Activated naive CD8-positive, alpha-beta T cell treated with anti-CD3 and anti-CD28 coated beads for 36 hours (primary cell): Measurements from ENCODE around the gene FBXL13. TPM values are rescaled to one million over a fixed set of nuclear protein-coding genes. Genes with fewer than 3 reads are reported as not detected.
"Not testable (repeated sequence)": the region's sequence is repeated elsewhere in the genome, so short reads cannot be mapped to it uniquely, and the experiment has no call there.

Experiments used
- DNase-seq: peaks from one replicate; pipeline ENCODE4 v3.0.0; 2021
- H3K27ac Mint-ChIP-seq: one replicate; pipeline ENCODE4 v1.8.0; 2022; ENCODE audit warnings: mild to moderate bottlenecking, moderate library complexity, mixed read lengths
- H3K27me3 Mint-ChIP-seq: one replicate; pipeline ENCODE4 v1.8.0; 2022; ENCODE audit warnings: mild to moderate bottlenecking, mixed read lengths
- H3K36me3 Mint-ChIP-seq: one replicate; pipeline ENCODE4 v1.8.0; 2021; ENCODE audit warnings: mild to moderate bottlenecking, mixed read lengths
- H3K4me1 Mint-ChIP-seq: one replicate; pipeline ENCODE4 v1.8.0; 2021; ENCODE audit warnings: mixed read lengths
- H3K4me3 Mint-ChIP-seq: one replicate; pipeline ENCODE4 v1.8.0; 2022; ENCODE audit warnings: mild to moderate bottlenecking, moderate library complexity, mixed read lengths
- H3K9me3 Mint-ChIP-seq: one replicate; pipeline ENCODE4 v1.8.0; 2022; ENCODE audit warnings: mixed read lengths
- total RNA-seq, 2 experiments: library from RNA; stranded (reverse); gene quantifications; one replicate each; pipeline ENCODE4 v1.2.3, GENCODE V29; 2021

FBXL13 gene
- total RNA-seq, 2 experiments from 2014 or later: 0.78 to 0.82 TPM

- no peaks in the 10 kb centered on the region for H3K36me3 Mint-ChIP-seq
- H3K4me3 Mint-ChIP-seq: no peak overlapping the region
- peaks cover under 1% of the 10 kb centered on the region for H3K4me1 Mint-ChIP-seq
- no peaks in the 10 kb centered on the region for H3K27me3 Mint-ChIP-seq
- H3K9me3 Mint-ChIP-seq: no peaks in the 10 kb centered on the region
- no peak for DNase-seq
- H3K27ac Mint-ChIP-seq: no peak overlapping the region
Observed at GRCh38 chr7:103068414-103069403, 5.9 kb downstream of the FBXL13 start.

GRCh38 chr7:103065667-103066066 is 8.9 kb downstream of the FBXL13 start:
- peak; percentile 52 for DNase-seq
- H3K27ac Mint-ChIP-seq: peak overlapping the region; percentile 30
- no peaks in the 10 kb centered on the region for H3K9me3 Mint-ChIP-seq
- no peak overlapping the region for H3K4me3 Mint-ChIP-seq
- H3K4me1 Mint-ChIP-seq: no peaks in the 10 kb centered on the region
- H3K27me3 Mint-ChIP-seq: no peaks in the 10 kb centered on the region
- no peaks in the 10 kb centered on the region for H3K36me3 Mint-ChIP-seq

GRCh38 chr7:103063895-103064294 is 10.7 kb downstream of the FBXL13 start:
- Mint-ChIP-seq H3K9me3 (no peaks in the 10 kb centered on the region), H3K4me3 (no peak overlapping the region), H3K27me3 (no peaks in the 10 kb centered on the region), H3K36me3 (no peaks in the 10 kb centered on the region), H3K27ac (no peak overlapping the region), H3K4me1 (no peaks in the 10 kb centered on the region)
- DNase-seq: no peak

GRCh38 chr7:103059471-103059870 is 15.1 kb downstream of the FBXL13 start:
- Mint-ChIP-seq H3K36me3 (peaks cover 2% of the 10 kb centered on the region), H3K4me1 (no peaks in the 10 kb centered on the region)

GRCh38 chr7:103058122-103058521 is 16.5 kb downstream of the FBXL13 start:
- Mint-ChIP-seq H3K9me3 (no peaks in the 10 kb centered on the region), H3K4me3 (no peak overlapping the region), H3K36me3 (peaks cover 3% of the 10 kb centered on the region), H3K27me3 (no peaks in the 10 kb centered on the region), H3K4me1 (no peaks in the 10 kb centered on the region), H3K27ac (no peak overlapping the region)
- DNase-seq: no peak

More at GRCh38 chr7:103059471-103059870, 15.1 kb downstream of the FBXL13 start:
- H3K9me3 Mint-ChIP-seq: no peaks in the 10 kb centered on the region
- H3K27me3 Mint-ChIP-seq: no peaks in the 10 kb centered on the region
- no peak for DNase-seq
- no peak overlapping the region for H3K27ac Mint-ChIP-seq
- no peak overlapping the region for H3K4me3 Mint-ChIP-seq

GRCh38 chr7:103056006-103056405 is 18.6 kb downstream of the FBXL13 start:
- not testable (repeated sequence) for DNase-seq, H3K27me3 Mint-ChIP-seq, H3K4me3 Mint-ChIP-seq, H3K36me3 Mint-ChIP-seq, H3K9me3 Mint-ChIP-seq, H3K4me1 Mint-ChIP-seq, H3K27ac Mint-ChIP-seq

GRCh38 chr7:103051519-103051918 is 23.1 kb downstream of the FBXL13 start:
- H3K27ac Mint-ChIP-seq: no peak overlapping the region
- H3K27me3 Mint-ChIP-seq: no peaks in the 10 kb centered on the region
- H3K36me3 Mint-ChIP-seq: peaks cover 9% of the 10 kb centered on the region
- no peak for DNase-seq
- H3K4me3 Mint-ChIP-seq: no peak overlapping the region
- no peaks in the 10 kb centered on the region for H3K4me1 Mint-ChIP-seq
- peaks cover 6% of the 10 kb centered on the region for H3K9me3 Mint-ChIP-seq

GRCh38 chr7:103048833-103049232 is 25.8 kb downstream of the FBXL13 start:
- H3K36me3 Mint-ChIP-seq: peaks cover 10% of the 10 kb centered on the region
- no peaks in the 10 kb centered on the region for H3K4me1 Mint-ChIP-seq
- DNase-seq: no peak
- no peak overlapping the region for H3K4me3 Mint-ChIP-seq
- no peak overlapping the region for H3K27ac Mint-ChIP-seq
- H3K9me3 Mint-ChIP-seq: peaks cover 6% of the 10 kb centered on the region
- H3K27me3 Mint-ChIP-seq: no peaks in the 10 kb centered on the region

- DNase-seq, H3K4me1 Mint-ChIP-seq, H3K9me3 Mint-ChIP-seq, H3K4me3 Mint-ChIP-seq, H3K27me3 Mint-ChIP-seq, H3K27ac Mint-ChIP-seq: not testable (repeated sequence)
- H3K36me3 Mint-ChIP-seq: peaks cover 14% of the 10 kb centered on the region
Observed at GRCh38 chr7:103041815-103042214, 32.8 kb downstream of the FBXL13 start.

- H3K27me3 Mint-ChIP-seq, DNase-seq, H3K27ac Mint-ChIP-seq, H3K36me3 Mint-ChIP-seq, H3K4me3 Mint-ChIP-seq, H3K4me1 Mint-ChIP-seq, H3K9me3 Mint-ChIP-seq: not testable (repeated sequence)
Observed at GRCh38 chr7:103037823-103038739, 36.5 kb downstream of the FBXL13 start.

GRCh38 chr7:103037476-103037822 is 37.1 kb downstream of the FBXL13 start:
- Mint-ChIP-seq H3K27me3 (no peaks in the 10 kb centered on the region), H3K4me1 (no peaks in the 10 kb centered on the region), H3K36me3 (peaks cover 3% of the 10 kb centered on the region), H3K9me3 (peaks cover 2% of the 10 kb centered on the region), H3K4me3 (no peak overlapping the region), H3K27ac (no peak overlapping the region)
- no peak for DNase-seq

GRCh38 chr7:103034318-103034717 is 40.3 kb downstream of the FBXL13 start:
- not testable (repeated sequence) for H3K27me3 Mint-ChIP-seq, DNase-seq, H3K4me3 Mint-ChIP-seq, H3K9me3 Mint-ChIP-seq, H3K27ac Mint-ChIP-seq, H3K36me3 Mint-ChIP-seq, H3K4me1 Mint-ChIP-seq

- no peak for DNase-seq
- Mint-ChIP-seq H3K36me3 (no peaks in the 10 kb centered on the region), H3K9me3 (no peaks in the 10 kb centered on the region), H3K27me3 (no peaks in the 10 kb centered on the region), H3K4me1 (no peaks in the 10 kb centered on the region), H3K4me3 (no peak overlapping the region), H3K27ac (no peak overlapping the region)
Observed at GRCh38 chr7:103031781-103032180, 42.8 kb downstream of the FBXL13 start.

- no peaks in the 10 kb centered on the region for H3K9me3 Mint-ChIP-seq
- no peak overlapping the region for H3K27ac Mint-ChIP-seq
- H3K4me1 Mint-ChIP-seq: no peaks in the 10 kb centered on the region
- no peak for DNase-seq
- H3K36me3 Mint-ChIP-seq: no peaks in the 10 kb centered on the region
- H3K27me3 Mint-ChIP-seq: no peaks in the 10 kb centered on the region
- H3K4me3 Mint-ChIP-seq: no peak overlapping the region
Observed at GRCh38 chr7:103031024-103031423, 43.6 kb downstream of the FBXL13 start.

GRCh38 chr7:103025341-103025740 is 49.3 kb downstream of the FBXL13 start:
- Mint-ChIP-seq H3K27ac (no peak overlapping the region), H3K27me3 (no peaks in the 10 kb centered on the region), H3K4me3 (no peak overlapping the region), H3K4me1 (peaks cover 5% of the 10 kb centered on the region), H3K9me3 (peaks cover 15% of the 10 kb centered on the region), H3K36me3 (peaks cover 19% of the 10 kb centered on the region)
- no peak for DNase-seq
